ENCODE data around the gene PFDN2.

- TF ChIP-seq, protein P1, sequence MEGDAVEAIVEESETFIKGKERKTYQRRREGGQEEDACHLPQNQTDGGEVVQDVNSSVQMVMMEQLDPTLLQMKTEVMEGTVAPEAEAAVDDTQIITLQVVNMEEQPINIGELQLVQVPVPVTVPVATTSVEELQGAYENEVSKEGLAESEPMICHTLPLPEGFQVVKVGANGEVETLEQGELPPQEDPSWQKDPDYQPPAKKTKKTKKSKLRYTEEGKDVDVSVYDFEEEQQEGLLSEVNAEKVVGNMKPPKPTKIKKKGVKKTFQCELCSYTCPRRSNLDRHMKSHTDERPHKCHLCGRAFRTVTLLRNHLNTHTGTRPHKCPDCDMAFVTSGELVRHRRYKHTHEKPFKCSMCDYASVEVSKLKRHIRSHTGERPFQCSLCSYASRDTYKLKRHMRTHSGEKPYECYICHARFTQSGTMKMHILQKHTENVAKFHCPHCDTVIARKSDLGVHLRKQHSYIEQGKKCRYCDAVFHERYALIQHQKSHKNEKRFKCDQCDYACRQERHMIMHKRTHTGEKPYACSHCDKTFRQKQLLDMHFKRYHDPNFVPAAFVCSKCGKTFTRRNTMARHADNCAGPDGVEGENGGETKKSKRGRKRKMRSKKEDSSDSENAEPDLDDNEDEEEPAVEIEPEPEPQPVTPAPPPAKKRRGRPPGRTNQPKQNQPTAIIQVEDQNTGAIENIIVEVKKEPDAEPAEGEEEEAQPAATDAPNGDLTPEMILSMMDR (tag by site-specific recombination; IDR thresholded peaks at IDR 0.05) = no peak
- TF ChIP-seq, protein P2, sequence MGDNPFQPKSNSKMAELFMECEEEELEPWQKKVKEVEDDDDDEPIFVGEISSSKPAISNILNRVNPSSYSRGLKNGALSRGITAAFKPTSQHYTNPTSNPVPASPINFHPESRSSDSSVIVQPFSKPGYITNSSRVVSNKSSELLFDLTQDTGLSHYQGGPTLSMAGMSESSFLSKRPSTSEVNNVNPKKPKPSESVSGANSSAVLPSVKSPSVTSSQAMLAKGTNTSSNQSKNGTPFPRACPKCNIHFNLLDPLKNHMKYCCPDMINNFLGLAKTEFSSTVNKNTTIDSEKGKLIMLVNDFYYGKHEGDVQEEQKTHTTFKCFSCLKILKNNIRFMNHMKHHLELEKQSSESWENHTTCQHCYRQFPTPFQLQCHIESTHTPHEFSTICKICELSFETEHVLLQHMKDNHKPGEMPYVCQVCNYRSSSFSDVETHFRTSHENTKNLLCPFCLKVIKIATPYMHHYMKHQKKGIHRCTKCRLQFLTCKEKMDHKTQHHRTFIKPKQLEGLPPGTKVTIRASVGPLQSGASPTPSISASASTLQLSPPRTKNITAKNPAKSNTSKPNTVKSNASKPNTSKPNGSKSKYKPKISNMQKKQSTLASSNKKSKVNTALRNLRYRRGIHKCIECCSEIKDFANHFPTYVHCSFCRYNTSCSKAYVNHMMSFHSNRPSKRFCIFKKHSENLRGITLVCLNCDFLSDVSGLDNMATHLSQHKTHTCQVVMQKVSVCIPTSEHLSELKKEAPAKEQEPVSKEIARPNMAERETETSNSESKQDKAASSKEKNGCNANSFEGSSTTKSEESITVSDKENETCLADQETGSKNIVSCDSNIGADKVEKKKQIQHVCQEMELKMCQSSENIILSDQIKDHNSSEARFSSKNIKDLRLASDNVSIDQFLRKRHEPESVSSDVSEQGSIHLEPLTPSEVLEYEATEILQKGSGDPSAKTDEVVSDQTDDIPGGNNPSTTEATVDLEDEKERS (tag by site-specific recombination; IDR thresholded peaks at IDR 0.05) = no peak
- no peak for TF ChIP-seq YY2 (tag by site-specific recombination; IDR thresholded peaks at IDR 0.05)
- no peak for TF ChIP-seq TCF7L2 (IDR thresholded peaks at IDR 0.05; ENCODE audit: borderline replicate concordance, low read depth, low read length)
- no peak for TF ChIP-seq ZNF24 (tag by site-specific recombination; IDR thresholded peaks at IDR 0.05)
- no peak for TF ChIP-seq YY1 (tag by site-specific recombination; IDR thresholded peaks at IDR 0.05)
- no peak for TF ChIP-seq ZNF223 (tag by site-specific recombination; IDR thresholded peaks at IDR 0.05)
- no peak for TF ChIP-seq ZNF544 (tag by site-specific recombination; IDR thresholded peaks at IDR 0.05)
- no peak for TF ChIP-seq ZNF560 (tag by site-specific recombination; IDR thresholded peaks at IDR 0.05; ENCODE audit: borderline replicate concordance)
- no peak for TF ChIP-seq ZNF138 (tag by site-specific recombination; IDR thresholded peaks at IDR 0.05; ENCODE audit: borderline replicate concordance)
- TF ChIP-seq ZNF350 (tag by site-specific recombination; IDR thresholded peaks at IDR 0.05) = no peak
- TF ChIP-seq ZNF580 (tag by site-specific recombination; IDR thresholded peaks at IDR 0.05) = no peak
These were observed 3.9 kb downstream of the PFDN2 start for GRCh38 chr1:161113915-161114314.

Measured in HEK293 (cell line).